GM06990 (cell line): ENCODE measurements around the gene ADAM15.
A peak's percentile ranks its signal among the peaks of the same experiment; 100 is the strongest.

ENCODE experiments used
- DNase-seq: peaks from one replicate; pipeline ENCODE4 v3.0.0-alpha.2; 2011; ENCODE audit not compliant: insufficient read length; ENCODE audit errors: extremely low read depth
- H3K27me3 ChIP-seq: replicated peaks from 2 replicates; pipeline ENCODE4 v1.6.0; 2011; ENCODE audit warnings: low read length; ENCODE audit not compliant: control insufficient read depth, insufficient read depth
- H3K36me3 ChIP-seq: 2 replicates; pipeline ENCODE4 v1.5.1; 2011; ENCODE audit warnings: low read length; ENCODE audit not compliant: control insufficient read depth, insufficient read depth
- H3K4me3 ChIP-seq: replicated peaks from 2 replicates; pipeline ENCODE4 v1.5.1; 2011; ENCODE audit warnings: low read depth, mild to moderate bottlenecking, control low read depth, low read length
- CTCF ChIP-seq: IDR thresholded peaks from 2 replicates; pipeline ENCODE4 v1.5.1; 2011; ENCODE audit warnings: low read length, control low read depth, mild to moderate bottlenecking, inconsistent platforms; ENCODE audit not compliant: insufficient read depth, poor library complexity, severe bottlenecking

The ADAM15 gene

GRCh38 chr1:155083865-155084721, 33.0 kb downstream of the ADAM15 start:
- DNase-seq, result no peak

GRCh38 chr1:155084722-155085503, 33.8 kb downstream of the ADAM15 start:
- peaks cover 3% of the 10 kb centered on the region for H3K27me3 ChIP-seq
- TF ChIP-seq CTCF, result peak; percentile 93
- DNase-seq, result peak; percentile 98
- H3K4me3 ChIP-seq, result peak overlapping the region; percentile 72
- H3K36me3 ChIP-seq, result no peaks in the 10 kb centered on the region

More at GRCh38 chr1:155083865-155084721, 33.0 kb downstream of the ADAM15 start:
- H3K4me3 ChIP-seq, result peak overlapping the region; percentile 19; the same call in 1 of the 2 replicates
- H3K27me3 ChIP-seq, result peaks cover 5% of the 10 kb centered on the region
- no peaks in the 10 kb centered on the region for H3K36me3 ChIP-seq
- TF ChIP-seq CTCF, result peak; percentile 28

DNA sequence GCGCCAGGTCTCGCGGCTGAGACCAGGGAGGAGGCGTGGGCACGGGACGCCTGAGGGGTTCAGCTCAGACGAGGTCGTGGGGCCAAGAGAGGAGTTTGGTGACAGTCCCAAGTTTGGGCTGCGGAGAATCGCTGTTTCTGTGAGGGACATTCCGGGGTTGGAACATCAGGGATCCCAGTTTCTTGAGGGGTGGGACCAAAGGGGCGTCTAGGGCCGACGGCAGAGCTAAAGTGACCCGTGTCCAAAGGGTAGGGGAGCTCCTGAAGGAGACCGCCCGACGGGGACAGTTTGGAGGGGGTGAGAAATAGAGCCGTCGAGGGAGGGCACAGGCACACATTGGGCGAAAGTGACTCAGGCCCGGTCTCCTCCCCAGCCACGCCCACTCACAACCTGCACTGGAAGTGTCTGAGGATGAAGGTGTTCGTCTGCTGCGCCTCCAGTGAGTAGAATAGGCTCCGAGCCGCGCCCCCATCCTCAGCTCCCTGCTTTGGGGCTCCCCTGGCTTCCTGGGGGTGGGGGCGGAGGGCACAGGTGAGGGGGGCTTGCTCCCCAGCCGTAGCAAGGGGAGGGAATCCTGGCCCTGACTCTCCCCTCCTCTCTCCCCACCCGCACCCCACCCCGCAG, 34.5 kb downstream of the ADAM15 start:
- DNase-seq, result peak; percentile 55
- no peak for TF ChIP-seq CTCF
- Histone ChIP-seq H3K27me3 (peaks cover 3% of the 10 kb centered on the region), H3K4me3 (peak overlapping the region; percentile 72), H3K36me3 (no peaks in the 10 kb centered on the region)

DNA sequence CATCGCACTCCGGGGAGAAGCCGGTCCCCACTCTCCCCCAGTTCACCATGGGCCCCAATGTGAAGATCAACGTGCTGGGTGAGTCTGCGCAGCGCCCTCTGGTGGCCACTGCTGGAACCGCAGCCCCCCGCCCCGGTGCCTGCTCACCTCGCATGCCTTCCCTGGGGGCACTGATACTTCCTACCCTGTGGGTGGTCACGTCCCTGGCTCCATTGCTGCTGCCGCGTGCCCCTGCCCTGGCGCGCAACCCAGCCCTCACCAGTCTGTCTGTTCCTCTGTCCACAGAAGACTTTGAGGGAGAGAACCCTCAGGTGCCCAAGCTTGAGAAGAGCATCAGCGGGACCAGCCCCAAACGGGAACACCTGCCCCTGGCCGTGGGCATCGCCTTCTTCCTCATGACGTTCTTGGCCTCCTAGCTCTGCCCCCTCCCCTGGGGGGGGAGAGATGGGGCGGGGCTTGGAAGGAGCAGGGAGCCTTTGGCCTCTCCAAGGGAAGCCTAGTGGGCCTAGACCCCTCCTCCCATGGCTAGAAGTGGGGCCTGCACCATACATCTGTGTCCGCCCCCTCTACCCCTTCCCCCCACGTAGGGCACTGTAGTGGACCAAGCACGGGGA, 35.1 kb downstream of the ADAM15 start:
- Histone ChIP-seq H3K36me3 (no peaks in the 10 kb centered on the region), H3K27me3 (peaks cover 4% of the 10 kb centered on the region), H3K4me3 (no peak overlapping the region; the same call in 1 of the 2 replicates)
- DNase-seq, result peak; percentile 87
- TF ChIP-seq CTCF, result peak; percentile 97

- Histone ChIP-seq H3K27me3 (peaks cover 4% of the 10 kb centered on the region), H3K36me3 (no peaks in the 10 kb centered on the region), H3K4me3 (no peak overlapping the region)
- peak; percentile 17 for TF ChIP-seq CTCF
- no peak for DNase-seq
Observed at GRCh38 chr1:155086856-155087535, 35.9 kb downstream of the ADAM15 start.
